Left renal pelvis (tissue), 4 donors: ENCODE measurements around the gene SLX4. TPM values are rescaled to one million over a fixed set of nuclear protein-coding genes. Genes with fewer than 3 reads are reported as not detected.

Experiments used
- polyA plus RNA-seq, 4 donors: library from polyadenylated mRNA; unstranded; fragments of 120-200 nt; gene quantifications; one replicate each; pipeline ENCODE4 v1.2.1, GENCODE V29; 2013; ENCODE audit not compliant: insufficient read length in 4 of 4

SLX4 gene
- polyA plus RNA-seq, 4 donors = 4.1 to 7.1 (median 5.4) TPM

Other genes starting within 250 kb of the SLX4 start
- gene ZSCAN32, start 210.6 kb downstream of the SLX4 start, polyA plus RNA-seq = 10 to 100 TPM; 15.2 to 19.0 (median 17.6) TPM
- 10 to 100 TPM; 12.1 to 17.2 (median 15.7) TPM for gene ZNF174, start 210.4 kb downstream of the SLX4 start, polyA plus RNA-seq
- gene ZNF597, start 168.1 kb downstream of the SLX4 start, polyA plus RNA-seq = 1 to 10 TPM; 3.4 to 4.2 (median 3.9) TPM
- 10 to 100 TPM; 48.3 to 83.9 (median 69.6) TPM for gene NAA60, start 167.9 kb downstream of the SLX4 start, polyA plus RNA-seq
- not detected for gene C16orf90, start 116.1 kb downstream of the SLX4 start, polyA plus RNA-seq
- 10 to 100 TPM; 47.0 to 65.6 (median 57.6) TPM for gene CLUAP1, start 110.6 kb downstream of the SLX4 start, polyA plus RNA-seq
- gene NLRC3, start 34.2 kb downstream of the SLX4 start, polyA plus RNA-seq = 1 to 10 TPM; 1.3 to 2.3 (median 1.7) TPM
- 10 to 100 TPM; 19.0 to 42.8 (median 26.1) TPM for gene DNASE1, start 43.1 kb upstream of the SLX4 start, polyA plus RNA-seq
- 100 to 1,000 TPM in 2 of 4 donors, 10 to 100 TPM in 2; 67.3 to 113 (median 98.8) TPM for gene TRAP1, start 105.9 kb upstream of the SLX4 start, polyA plus RNA-seq